ENCODE results near the gene CDC45.
A peak's percentile ranks its signal among the peaks of the same experiment; 100 is the strongest.

Gene CDC45

DNA sequence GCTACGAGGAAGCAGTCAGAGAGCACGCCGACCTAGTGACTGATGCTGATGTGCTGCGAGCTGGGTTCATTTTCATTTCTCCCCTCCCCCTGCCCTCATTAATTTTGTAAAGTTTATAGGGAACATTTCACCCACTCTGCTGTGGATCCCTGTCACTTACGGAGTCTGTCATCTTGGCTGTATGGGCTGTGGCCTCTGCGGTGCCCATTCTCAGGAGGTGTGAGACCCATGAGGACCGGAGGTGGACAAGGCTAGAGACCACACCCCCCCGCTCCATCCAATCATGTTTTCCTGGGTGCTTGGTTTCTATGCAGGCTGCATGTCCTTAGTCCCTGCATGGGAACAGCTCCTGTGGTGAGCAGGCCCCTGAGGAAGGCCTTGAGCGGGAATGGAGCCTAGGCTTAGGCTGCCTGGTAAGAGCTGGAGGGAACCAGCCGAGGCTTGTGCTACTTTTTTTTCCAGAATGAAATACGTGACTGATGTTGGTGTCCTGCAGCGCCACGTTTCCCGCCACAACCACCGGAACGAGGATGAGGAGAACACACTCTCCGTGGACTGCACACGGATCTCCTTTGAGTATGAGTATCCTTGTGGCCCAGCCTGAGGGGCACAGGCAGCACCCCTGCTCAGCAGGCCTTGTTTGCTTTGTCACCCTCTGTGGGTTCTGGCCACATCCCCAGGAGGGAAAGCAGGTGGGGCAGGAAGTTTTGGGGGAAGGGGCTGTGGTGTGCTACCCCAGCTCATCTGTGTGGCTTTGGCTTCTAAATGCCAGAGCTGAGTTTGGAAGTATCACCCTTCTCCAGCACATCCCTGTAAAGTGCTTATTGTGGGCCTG, 25.4 kb downstream of the CDC45 start:
- Mint-ChIP-seq H3K9me3 (no peaks in the 10 kb centered on the region), H3K27me3 (ENCODE audit: low read depth) (no peaks in the 10 kb centered on the region), H3K27ac (peak overlapping the region; percentile 85), H3K4me1 (ENCODE audit: low read depth) (peaks cover 25% of the 10 kb centered on the region), H3K4me3 (peak overlapping the region; percentile 47), H3K36me3 (ENCODE audit: low read depth) (peaks cover 18% of the 10 kb centered on the region)

DNA sequence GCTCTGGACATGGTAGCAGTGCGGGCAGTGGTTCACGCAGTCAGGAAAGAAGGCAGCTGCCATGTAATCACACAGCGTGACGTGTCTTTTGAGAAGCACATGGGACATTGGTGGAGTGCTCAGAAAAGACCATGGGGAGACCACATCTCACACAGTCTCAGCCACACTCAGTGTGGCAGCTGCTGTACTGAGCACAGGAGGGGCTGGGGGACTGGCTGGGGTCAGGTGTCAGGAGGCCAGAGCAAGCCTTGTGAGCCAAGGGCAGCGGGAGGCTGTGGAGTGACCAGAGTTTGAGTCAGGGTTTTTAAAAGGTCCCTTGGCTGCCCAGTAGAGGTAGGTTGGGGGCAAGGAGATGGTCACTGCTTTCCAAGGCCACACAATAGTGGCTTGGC, 26.0 kb downstream of the CDC45 start:
- H3K4me3 Mint-ChIP-seq: peak overlapping the region; percentile 47
- peak overlapping the region; percentile 85 for H3K27ac Mint-ChIP-seq
- H3K36me3 Mint-ChIP-seq (ENCODE audit: low read depth): peaks cover 15% of the 10 kb centered on the region
- H3K27me3 Mint-ChIP-seq (ENCODE audit: low read depth): no peaks in the 10 kb centered on the region
- no peaks in the 10 kb centered on the region for H3K9me3 Mint-ChIP-seq
- peaks cover 25% of the 10 kb centered on the region for H3K4me1 Mint-ChIP-seq (ENCODE audit: low read depth)

DNA sequence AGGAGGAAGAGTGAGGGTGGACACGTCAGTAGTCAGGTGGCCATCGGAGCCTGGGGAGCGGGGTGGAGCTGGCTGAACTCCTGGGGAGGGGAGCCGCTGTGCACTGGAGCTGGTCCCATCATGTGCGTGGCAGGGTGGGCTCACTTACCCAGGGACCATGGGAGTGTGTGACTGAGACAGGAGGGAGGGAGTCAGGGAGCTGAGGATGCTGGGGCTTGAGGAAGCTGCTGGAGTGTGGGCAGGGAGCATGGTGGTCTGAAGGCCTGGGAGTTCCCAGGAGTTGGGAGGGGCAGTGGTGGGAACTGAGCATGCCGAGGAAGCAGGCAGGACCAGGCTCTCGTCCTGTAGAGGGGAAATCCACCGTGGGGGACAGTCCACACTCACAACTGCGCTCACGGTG, 26.5 kb downstream of the CDC45 start:
- H3K27me3 Mint-ChIP-seq (ENCODE audit: low read depth): no peaks in the 10 kb centered on the region
- H3K9me3 Mint-ChIP-seq: no peaks in the 10 kb centered on the region
- peaks cover 25% of the 10 kb centered on the region for H3K4me1 Mint-ChIP-seq (ENCODE audit: low read depth)
- no peak overlapping the region for H3K4me3 Mint-ChIP-seq
- H3K36me3 Mint-ChIP-seq (ENCODE audit: low read depth): peaks cover 17% of the 10 kb centered on the region
- peak overlapping the region; percentile 85 for H3K27ac Mint-ChIP-seq

DNA sequence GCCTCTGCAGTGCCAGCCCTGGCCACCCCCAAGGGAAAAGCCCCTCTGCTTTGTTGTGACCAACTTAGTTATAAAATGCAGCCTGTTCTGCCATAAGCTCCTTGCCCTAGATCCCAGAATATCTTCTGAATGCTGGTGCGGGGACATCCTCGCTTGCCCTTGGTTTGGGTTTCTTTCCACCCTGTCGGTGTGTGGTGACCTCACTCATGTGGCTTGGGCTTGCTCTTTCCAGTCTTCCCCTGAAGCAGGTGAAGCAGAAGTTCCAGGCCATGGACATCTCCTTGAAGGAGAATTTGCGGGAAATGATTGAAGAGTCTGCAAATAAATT, 27.8 kb downstream of the CDC45 start:
- no peaks in the 10 kb centered on the region for H3K9me3 Mint-ChIP-seq
- no peaks in the 10 kb centered on the region for H3K27me3 Mint-ChIP-seq (ENCODE audit: low read depth)
- peaks cover 23% of the 10 kb centered on the region for H3K36me3 Mint-ChIP-seq (ENCODE audit: low read depth)
- H3K4me3 Mint-ChIP-seq: no peak overlapping the region
- H3K27ac Mint-ChIP-seq: no peak overlapping the region
- H3K4me1 Mint-ChIP-seq (ENCODE audit: low read depth): peaks cover 25% of the 10 kb centered on the region

DNA sequence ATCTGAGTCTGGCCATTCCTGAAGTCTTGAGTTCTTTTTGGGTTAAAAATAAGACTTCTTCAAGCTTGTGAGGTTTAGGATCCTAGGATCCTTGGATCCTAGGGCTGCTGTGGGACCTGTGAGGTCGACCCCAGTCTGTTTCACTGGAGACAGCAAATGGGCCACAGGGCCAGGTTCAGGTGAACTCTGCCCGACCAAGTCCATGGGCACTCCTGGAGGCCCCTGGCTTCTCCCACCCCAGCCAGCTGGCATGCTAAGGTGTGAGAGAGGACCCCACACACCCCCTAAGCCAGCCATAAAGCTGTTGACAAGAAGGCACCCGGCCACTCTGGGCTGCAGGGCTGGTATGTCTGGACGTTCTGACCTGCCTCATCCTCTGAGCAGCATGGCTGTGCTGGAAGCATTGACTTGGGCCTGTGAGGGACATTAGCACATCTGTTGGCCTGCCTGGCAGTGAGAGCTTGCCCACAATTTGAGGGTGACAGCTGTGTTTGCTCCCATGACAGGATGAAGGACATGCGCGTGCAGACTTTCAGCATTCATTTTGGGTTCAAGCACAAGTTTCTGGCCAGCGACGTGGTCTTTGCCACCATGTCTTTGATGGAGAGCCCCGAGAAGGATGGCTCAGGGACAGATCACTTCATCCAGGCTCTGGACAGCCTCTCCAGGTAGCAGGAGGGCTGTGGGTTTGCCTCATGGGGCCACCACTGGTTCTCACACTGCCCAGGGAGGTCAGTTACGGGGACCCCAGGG, 28.5 kb downstream of the CDC45 start:
- no peak overlapping the region for H3K4me3 Mint-ChIP-seq
- H3K27me3 Mint-ChIP-seq (ENCODE audit: low read depth): no peaks in the 10 kb centered on the region
- peaks cover 26% of the 10 kb centered on the region for H3K36me3 Mint-ChIP-seq (ENCODE audit: low read depth)
- H3K27ac Mint-ChIP-seq: no peak overlapping the region
- no peaks in the 10 kb centered on the region for H3K9me3 Mint-ChIP-seq
- peaks cover 23% of the 10 kb centered on the region for H3K4me1 Mint-ChIP-seq (ENCODE audit: low read depth)

DNA sequence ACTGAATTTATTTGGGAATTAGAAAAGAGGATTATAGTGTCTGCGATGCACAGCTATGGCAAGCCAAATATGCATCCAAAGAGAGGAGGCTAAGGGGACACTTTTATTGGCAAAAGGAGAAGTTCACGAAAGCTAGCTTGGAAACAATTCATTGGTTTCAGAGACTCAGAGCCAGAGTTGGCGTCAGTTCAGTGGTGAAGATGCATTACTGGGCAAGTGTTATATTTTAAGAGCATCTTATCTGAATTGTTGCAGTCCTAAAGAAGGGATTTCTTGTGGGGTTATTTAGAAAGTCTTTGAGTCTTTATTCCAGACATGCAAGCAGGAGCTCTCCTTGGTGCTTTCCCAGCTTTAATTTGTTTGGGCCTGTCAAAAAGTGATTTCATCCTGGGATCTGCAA, 29.5 kb downstream of the CDC45 start:
- H3K36me3 Mint-ChIP-seq (ENCODE audit: low read depth): peaks cover 35% of the 10 kb centered on the region
- H3K27me3 Mint-ChIP-seq (ENCODE audit: low read depth): no peaks in the 10 kb centered on the region
- H3K4me1 Mint-ChIP-seq (ENCODE audit: low read depth): peaks cover 23% of the 10 kb centered on the region
- H3K9me3 Mint-ChIP-seq: no peaks in the 10 kb centered on the region
- no peak overlapping the region for H3K27ac Mint-ChIP-seq
- H3K4me3 Mint-ChIP-seq: no peak overlapping the region

DNA sequence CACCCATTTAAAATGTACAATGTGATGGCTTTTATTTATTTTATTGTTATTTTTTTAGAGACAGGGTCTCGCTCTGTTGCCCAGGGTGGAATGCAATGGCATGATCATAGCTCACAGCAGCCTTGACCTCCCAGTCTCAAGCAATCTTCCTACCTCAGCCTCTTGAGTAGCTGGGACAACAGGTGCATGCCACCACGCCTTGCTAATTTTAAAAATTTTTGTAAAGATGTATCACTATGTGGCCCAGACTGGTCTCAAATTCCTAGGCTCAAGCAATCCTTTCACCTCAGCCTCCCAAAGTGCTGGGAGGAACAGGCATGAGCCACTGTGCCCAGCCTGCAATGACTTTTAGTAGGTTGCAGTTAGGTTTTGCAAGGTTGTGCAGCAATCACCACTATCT, 30.2 kb downstream of the CDC45 start:
- H3K36me3 Mint-ChIP-seq (ENCODE audit: low read depth): peaks cover 35% of the 10 kb centered on the region
- H3K9me3 Mint-ChIP-seq: no peaks in the 10 kb centered on the region
- H3K27ac Mint-ChIP-seq: no peak overlapping the region
- H3K4me1 Mint-ChIP-seq (ENCODE audit: low read depth): peaks cover 17% of the 10 kb centered on the region
- no peak overlapping the region for H3K4me3 Mint-ChIP-seq
- H3K27me3 Mint-ChIP-seq (ENCODE audit: low read depth): no peaks in the 10 kb centered on the region

DNA sequence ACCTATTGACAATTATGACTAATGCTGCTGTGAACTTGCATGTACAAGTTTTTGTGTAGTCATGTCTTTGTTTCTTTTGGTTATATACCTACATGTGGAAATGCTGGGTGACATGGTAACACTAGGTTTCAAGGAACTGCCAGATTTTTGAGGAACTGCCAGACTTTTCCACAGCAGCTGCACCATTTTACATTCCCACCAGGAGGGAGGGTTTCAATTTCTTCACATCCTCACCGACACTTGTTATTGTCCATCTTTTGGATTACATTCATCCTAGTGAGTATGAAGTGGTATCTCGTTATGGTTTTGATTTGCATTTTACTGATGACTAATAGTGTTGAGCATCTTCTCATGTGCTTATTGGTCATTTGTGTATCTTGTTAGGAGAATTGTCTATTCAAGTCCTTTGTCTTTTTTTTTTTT, 31.2 kb downstream of the CDC45 start:
- H3K4me1 Mint-ChIP-seq (ENCODE audit: low read depth): peaks cover 7% of the 10 kb centered on the region
- no peaks in the 10 kb centered on the region for H3K9me3 Mint-ChIP-seq
- no peak overlapping the region for H3K27ac Mint-ChIP-seq
- H3K27me3 Mint-ChIP-seq (ENCODE audit: low read depth): no peaks in the 10 kb centered on the region
- no peak overlapping the region for H3K4me3 Mint-ChIP-seq
- H3K36me3 Mint-ChIP-seq (ENCODE audit: low read depth): peaks cover 36% of the 10 kb centered on the region

DNA sequence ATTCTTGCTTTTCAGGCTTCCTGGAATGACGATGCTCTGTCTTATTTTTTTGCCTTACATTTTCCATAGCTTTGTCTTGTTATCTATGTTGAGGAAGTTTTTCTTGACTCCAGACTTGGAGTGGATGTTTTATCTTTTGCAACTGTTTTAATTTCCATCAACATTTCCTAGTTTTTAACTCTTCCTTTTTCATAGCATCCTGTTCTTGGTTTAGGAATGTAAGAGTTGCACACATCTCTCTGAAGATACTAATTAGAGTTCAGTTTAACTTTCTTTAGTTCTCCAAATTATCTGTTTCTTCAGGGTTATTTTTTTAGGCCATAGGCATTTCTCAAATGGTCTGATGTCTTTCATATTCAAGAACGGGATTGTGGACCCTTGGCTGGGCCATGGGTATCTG, 34.1 kb downstream of the CDC45 start:
- Mint-ChIP-seq H3K36me3 (ENCODE audit: low read depth) (peaks cover 35% of the 10 kb centered on the region), H3K4me3 (no peak overlapping the region), H3K4me1 (ENCODE audit: low read depth) (peaks cover 3% of the 10 kb centered on the region), H3K9me3 (no peaks in the 10 kb centered on the region), H3K27ac (no peak overlapping the region), H3K27me3 (ENCODE audit: low read depth) (no peaks in the 10 kb centered on the region)

DNA sequence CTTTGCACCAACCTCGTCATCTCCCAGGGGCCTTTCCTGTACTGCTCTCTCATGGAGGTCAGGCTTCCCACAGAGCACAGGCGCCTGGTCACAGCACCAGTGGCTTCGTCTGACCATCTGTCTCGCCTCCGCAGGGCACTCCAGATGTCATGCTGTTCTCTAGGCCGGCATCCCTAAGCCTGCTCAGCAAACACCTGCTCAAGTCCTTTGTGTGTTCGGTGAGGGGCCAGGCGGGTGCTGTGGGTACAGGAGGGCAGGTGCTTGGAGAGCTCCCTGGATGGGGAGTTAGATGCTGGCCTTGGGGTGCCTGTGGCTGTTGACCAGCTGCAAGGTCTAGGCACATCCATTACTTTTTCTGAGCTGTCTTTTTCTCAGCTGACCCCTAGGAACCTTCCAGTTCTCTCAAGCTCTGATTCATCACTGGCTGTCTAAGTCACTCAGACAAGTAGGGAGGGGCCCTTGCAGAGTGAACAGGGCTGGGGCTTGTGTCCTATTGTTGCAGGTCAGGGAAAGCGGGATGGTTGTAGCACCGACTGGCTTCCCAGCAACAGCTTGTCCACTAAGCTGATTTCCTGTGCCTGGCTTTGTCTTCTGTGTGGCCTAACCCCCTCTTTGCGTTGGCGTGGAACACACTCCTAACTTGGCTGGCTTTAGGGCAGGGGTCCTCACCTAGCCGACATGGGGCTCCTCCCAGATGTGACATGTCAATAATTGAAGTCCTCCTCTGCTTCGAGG, 35.3 kb downstream of the CDC45 start:
- Mint-ChIP-seq H3K36me3 (ENCODE audit: low read depth) (peaks cover 32% of the 10 kb centered on the region), H3K4me1 (ENCODE audit: low read depth) (peaks cover 3% of the 10 kb centered on the region)

DNA sequence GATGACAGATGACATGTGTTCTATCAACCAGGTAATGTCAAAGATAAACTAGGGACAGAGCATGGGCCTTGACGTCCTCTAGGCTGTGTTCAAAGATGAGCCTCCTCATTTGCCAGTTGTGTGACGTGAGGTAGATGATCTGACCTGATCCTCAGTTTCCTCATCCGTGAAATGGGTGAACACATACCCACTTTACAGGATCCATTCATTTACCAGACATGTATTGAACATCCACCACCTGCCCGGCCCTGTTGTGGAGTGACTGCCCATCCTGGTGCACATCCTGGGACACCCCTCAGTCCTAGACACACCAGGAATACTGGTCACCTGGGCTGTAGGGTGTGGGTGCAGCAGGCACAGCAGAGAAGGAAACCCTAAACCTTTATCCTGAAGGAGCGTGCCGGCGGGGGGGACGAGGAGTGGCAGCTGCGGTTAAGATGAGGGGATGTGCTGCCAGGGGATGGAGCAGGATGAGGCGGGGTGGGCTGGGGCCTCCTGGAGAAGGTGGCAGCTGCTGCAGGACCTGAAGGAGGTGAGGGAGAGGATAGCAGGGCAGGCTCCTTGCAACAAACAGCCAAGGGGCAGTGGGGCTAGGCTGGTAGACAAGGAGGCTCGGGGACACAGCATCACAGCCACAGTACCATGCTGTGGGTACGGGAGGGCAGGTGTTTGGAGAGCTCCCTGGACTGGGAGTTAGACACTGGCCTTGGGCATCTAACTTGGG, 36.1 kb downstream of the CDC45 start:
- Mint-ChIP-seq H3K9me3 (no peaks in the 10 kb centered on the region), H3K4me3 (no peak overlapping the region), H3K4me1 (ENCODE audit: low read depth) (peaks cover 3% of the 10 kb centered on the region), H3K27me3 (ENCODE audit: low read depth) (no peaks in the 10 kb centered on the region), H3K27ac (no peak overlapping the region), H3K36me3 (ENCODE audit: low read depth) (peaks cover 33% of the 10 kb centered on the region)

More for the DNA sequence above, 35.3 kb downstream of the CDC45 start:
- no peaks in the 10 kb centered on the region for H3K9me3 Mint-ChIP-seq
- H3K4me3 Mint-ChIP-seq: no peak overlapping the region
- H3K27me3 Mint-ChIP-seq (ENCODE audit: low read depth): no peaks in the 10 kb centered on the region
- peak overlapping the region; percentile 55 for H3K27ac Mint-ChIP-seq

DNA sequence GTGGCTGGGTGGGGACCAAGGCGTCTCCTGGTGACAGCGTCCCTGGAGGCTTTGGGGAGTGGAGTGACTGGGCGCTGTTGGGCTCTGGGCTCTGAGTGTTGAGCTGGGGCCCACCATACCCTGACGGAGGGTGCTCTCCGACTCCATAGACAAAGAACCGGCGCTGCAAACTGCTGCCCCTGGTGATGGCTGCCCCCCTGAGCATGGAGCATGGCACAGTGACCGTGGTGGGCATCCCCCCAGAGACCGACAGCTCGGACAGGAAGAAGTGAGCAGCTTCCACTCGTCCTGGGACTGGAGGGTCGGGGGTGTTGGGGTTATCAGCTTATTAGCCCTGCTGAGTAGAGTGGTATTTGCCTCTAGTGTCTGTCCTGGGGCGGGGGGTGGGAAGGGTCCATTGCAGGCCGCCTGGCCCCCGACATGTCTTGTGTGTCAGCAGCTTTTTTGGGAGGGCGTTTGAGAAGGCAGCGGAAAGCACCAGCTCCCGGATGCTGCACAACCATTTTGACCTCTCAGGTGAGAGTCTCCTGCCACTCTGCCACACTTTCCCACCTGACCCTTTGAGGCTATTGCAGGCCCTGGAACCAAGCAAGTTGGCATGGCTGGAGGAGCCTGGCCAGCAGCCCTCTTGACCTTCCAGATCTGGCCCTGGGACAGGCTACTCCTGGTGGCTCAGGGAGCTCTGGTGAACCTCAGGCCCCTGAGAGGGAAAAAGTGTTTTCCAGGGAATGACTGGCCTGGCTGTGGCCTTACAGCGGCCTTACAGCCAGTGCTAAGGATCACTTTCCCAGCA, 36.9 kb downstream of the CDC45 start:
- peaks cover 3% of the 10 kb centered on the region for H3K4me1 Mint-ChIP-seq (ENCODE audit: low read depth)
- no peak overlapping the region for H3K27ac Mint-ChIP-seq
- H3K4me3 Mint-ChIP-seq: no peak overlapping the region
- no peaks in the 10 kb centered on the region for H3K27me3 Mint-ChIP-seq (ENCODE audit: low read depth)
- H3K36me3 Mint-ChIP-seq (ENCODE audit: low read depth): peaks cover 29% of the 10 kb centered on the region
- no peaks in the 10 kb centered on the region for H3K9me3 Mint-ChIP-seq

DNA sequence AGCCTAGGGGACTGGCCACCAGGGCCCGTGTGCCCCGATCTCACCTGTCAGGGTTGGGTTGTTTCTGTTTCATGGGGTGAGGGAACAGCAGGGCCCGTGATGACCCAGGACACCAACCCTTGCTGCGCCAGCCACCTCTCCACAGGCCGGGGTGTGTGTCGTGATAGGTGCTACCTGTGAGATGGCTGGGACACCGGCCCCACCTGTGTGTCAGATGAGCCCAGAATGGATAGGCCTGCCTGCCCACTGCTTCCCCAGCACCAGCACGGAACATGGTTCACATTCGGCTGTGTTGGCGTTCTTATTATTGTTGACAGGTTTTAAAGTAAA, 37.4 kb downstream of the CDC45 start:
- no peak overlapping the region for H3K27ac Mint-ChIP-seq
- no peaks in the 10 kb centered on the region for H3K9me3 Mint-ChIP-seq
- H3K36me3 Mint-ChIP-seq (ENCODE audit: low read depth): peaks cover 25% of the 10 kb centered on the region
- no peaks in the 10 kb centered on the region for H3K27me3 Mint-ChIP-seq (ENCODE audit: low read depth)
- no peak overlapping the region for H3K4me3 Mint-ChIP-seq
- peaks cover 3% of the 10 kb centered on the region for H3K4me1 Mint-ChIP-seq (ENCODE audit: low read depth)

Measured in T-helper 1 cell treated with Interleukin-12 subunit alpha and Interleukin-12 subunit beta and Interleukin-4 antibody, amounts not matched to agents 30 μg/mL and 1 μg/mL, for 36 hours (primary cell).